HG02938 (cell line): ENCODE data around the gene WFDC1.

Source experiments
- ATAC-seq: cut with Tn5 transposase; IDR thresholded peaks from one replicate; pipeline ENCODE4 v1.9.1; 2021; ENCODE audit warnings: mild to moderate bottlenecking, moderate library complexity; ENCODE audit not compliant: unreplicated experiment

WFDC1 gene

GRCh38 chr16:84350685-84351400, 56.2 kb downstream of the WFDC1 start:
- no peak for ATAC-seq

- ATAC-seq: no peak
Measured at GRCh38 chr16:84351630-84352029, 57.0 kb downstream of the WFDC1 start.

- no peak for ATAC-seq
Measured at GRCh38 chr16:84354306-84354705, 59.6 kb downstream of the WFDC1 start.

- no peak for ATAC-seq
Measured at GRCh38 chr16:84355149-84355548, 60.5 kb downstream of the WFDC1 start.

GRCh38 chr16:84356176-84356575, 61.5 kb downstream of the WFDC1 start:
- ATAC-seq: no peak

- ATAC-seq: no peak
Measured at GRCh38 chr16:84356591-84357116, 62.0 kb downstream of the WFDC1 start.

- no peak for ATAC-seq
Measured at GRCh38 chr16:84357191-84357651, 62.5 kb downstream of the WFDC1 start.

GRCh38 chr16:84358601-84359295, 64.1 kb downstream of the WFDC1 start:
- no peak for ATAC-seq

GRCh38 chr16:84359326-84359725, 64.6 kb downstream of the WFDC1 start:
- ATAC-seq: no peak

- ATAC-seq: no peak
Measured at GRCh38 chr16:84360170-84360569, 65.5 kb downstream of the WFDC1 start.

- ATAC-seq: no peak
Measured at GRCh38 chr16:84360748-84361147, 66.1 kb downstream of the WFDC1 start.

GRCh38 chr16:84361546-84361945, 66.9 kb downstream of the WFDC1 start:
- no peak for ATAC-seq

- ATAC-seq: no peak
Measured at GRCh38 chr16:84362471-84362941, 67.8 kb downstream of the WFDC1 start.

- ATAC-seq: no peak
Measured at GRCh38 chr16:84366208-84366607, 71.5 kb downstream of the WFDC1 start.

GRCh38 chr16:84367297-84367680, 72.6 kb downstream of the WFDC1 start:
- ATAC-seq: no peak

GRCh38 chr16:84367750-84368307, 73.2 kb downstream of the WFDC1 start:
- no peak for ATAC-seq

GRCh38 chr16:84368308-84368996, 73.8 kb downstream of the WFDC1 start, which contains the start of gene ATP2C2:
TSS of gene ATP2C2 (plus strand) at chr16:84368538. CDS start at chr16:84368616, 78 bp downstream.
- no peak for ATAC-seq

- no peak for ATAC-seq
Measured at GRCh38 chr16:84369105-84369504, 74.4 kb downstream of the WFDC1 start.

- no peak for ATAC-seq
Measured at GRCh38 chr16:84369938-84370627, 75.4 kb downstream of the WFDC1 start.
